HG03558 (cell line): ENCODE data around the gene LPAR2.

Source experiments
- ATAC-seq: cut with Tn5 transposase; IDR thresholded peaks from one replicate; pipeline ENCODE4 v1.9.1; 2021; ENCODE audit warnings: moderate number of reproducible peaks; ENCODE audit not compliant: unreplicated experiment; ENCODE audit errors: extremely low read depth

Gene LPAR2

DNA sequence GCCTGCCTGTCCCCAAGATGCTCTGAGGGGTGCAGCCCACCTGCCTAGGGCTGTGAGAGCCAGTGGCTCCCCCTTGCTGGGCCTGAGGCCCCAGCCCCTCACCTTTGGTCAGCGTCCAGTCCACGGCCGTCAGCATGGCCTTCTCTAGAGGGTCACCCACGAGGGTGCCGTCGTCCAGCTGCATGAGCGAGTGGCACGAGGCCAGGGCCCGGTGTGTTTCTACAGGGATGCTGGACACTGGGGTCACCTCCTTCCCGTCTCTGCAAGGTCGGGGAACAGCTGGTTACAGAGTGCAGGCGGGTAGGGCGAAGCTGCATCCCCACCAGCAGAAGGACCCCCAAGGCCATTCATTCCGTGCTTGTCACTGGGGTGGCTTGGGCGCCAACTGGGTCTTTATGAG is 26.4 kb upstream of the LPAR2 start:
- no peak for ATAC-seq

DNA sequence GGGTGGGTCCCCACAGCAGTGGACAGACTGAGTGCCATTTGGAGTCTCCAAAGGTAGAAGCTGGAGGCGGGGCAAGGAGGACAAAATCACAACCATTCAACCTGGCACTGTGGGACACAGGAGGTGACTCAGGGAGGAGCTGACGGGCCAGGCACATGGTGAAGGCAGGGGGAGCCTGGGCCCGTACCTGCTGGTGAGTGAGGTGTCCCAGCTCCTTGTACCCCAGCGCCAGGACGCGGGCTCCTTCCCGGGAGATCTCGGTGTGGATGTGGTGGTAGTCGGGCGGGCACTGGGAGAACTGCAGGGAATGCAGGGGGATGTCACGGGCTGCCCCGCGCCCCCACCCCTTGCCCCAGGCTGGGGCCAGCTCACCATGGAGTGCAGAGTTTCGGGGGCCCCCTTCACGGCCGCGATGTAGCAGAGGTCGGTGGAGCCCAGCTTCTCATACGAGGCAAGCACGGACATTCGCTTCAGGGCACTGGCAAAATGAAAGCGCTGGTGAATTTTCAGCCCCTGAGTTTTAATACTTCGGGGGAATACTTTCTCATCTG is 25.7 kb upstream of the LPAR2 start:
- ATAC-seq, result no peak

GRCh38 chr19:19652482-19653295 is 24.7 kb upstream of the LPAR2 start:
- no peak for ATAC-seq

DNA sequence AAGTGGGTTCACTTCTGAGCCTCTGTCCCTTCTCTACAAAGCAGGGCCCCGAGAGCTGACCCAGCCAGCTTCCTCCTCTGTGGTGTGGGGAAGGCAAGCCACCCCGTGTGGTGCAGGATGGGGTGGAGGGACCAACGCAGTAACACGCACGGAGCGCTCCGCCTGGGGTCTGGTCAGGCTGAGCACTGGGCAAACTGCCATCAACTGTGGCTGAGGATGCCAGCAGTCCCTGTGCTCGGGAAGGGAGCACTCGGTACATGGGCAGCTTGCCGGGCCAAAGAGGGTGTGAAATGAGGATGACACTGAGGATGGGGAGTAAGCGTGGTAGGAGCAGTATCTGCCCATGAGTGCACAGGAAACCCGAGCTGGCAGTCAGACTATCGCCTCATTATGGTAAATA is 23.1 kb upstream of the LPAR2 start:
- ATAC-seq, result no peak

DNA sequence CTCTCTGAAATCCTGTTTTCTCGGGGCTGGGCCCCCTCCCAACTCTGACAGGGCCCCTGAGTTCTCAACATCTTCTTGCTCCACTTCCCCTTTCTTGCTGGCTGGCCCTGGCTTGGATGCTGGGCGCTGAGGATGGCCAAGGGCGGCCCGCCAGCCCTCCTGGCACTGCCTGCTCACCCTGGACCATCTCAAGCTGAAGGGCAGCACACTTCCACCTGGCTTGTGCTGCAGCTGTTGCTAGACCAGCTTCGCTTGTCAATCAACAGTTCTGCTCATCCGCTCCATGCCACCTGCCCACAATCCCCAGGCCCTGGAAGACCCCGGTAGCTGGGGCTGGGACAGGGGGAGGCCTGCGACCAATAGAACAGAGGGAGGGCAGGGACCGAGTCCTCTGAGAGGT is 22.3 kb upstream of the LPAR2 start:
- no peak for ATAC-seq

DNA sequence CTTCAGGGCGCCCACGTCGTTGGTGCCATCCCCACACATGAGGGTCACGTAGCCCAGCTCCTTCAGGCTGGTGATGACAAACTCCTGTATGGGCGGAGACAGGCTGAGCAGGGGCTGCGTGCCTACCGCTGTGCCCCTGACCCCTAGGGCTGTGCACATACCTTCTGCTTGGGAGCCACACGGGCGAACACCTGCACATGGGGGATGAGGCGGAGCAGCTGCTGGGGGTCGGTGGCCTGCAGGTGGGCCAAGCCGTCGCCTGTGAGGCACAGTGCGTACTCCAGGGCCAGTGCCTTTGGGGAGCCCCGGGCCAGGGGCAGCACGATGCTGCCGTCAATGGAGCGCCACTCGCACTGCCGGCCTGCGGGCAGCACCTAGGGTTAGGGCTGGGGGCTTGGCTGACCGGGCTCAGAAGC is 21.6 kb upstream of the LPAR2 start:
- ATAC-seq, result no peak

GRCh38 chr19:19649155-19649554 is 21.1 kb upstream of the LPAR2 start:
- ATAC-seq, result no peak

- no peak for ATAC-seq
Measured at GRCh38 chr19:19647037-19647835, 19.2 kb upstream of the LPAR2 start.

DNA sequence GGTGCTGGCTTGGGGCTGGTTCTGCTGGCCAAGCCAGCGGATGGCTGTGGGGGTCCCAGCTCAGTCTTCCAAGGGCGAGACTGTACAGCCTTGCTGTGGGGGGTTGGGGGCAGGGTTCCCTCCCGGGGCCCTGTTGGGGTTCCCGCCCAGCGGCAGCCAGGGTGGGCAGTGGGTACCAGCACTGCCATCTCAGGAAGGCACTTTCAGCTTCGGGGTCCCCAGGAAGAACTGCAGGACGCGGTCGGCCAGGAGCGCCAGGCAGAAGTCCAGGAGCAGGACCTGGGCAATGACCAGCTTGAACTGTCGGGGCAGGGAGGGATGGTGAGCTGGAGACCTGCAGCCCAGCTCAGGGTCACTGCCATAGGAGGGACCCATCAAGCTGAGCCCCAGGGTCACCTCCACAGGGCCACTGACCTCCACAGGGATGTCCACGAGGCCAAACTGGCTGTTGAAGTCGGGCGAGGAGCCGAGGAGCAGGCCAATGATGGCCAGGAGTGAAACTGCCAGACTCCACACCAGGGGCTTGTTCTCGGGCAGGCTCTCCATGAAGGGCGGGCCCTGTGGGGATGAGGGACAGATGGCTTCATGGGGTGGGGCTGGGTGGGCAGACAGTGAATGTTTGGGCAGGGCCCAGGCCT is 17.3 kb upstream of the LPAR2 start:
- ATAC-seq, result no peak

GRCh38 chr19:19644054-19644388 is 16.0 kb upstream of the LPAR2 start:
- no peak for ATAC-seq

- ATAC-seq, result no peak
Measured at GRCh38 chr19:19643158-19644053, 15.4 kb upstream of the LPAR2 start, which contains the start of gene GMIP. Gene GMIP (minus strand): TSS chr19:19643657. CDS start chr19:19643529, 128 bp downstream.

DNA sequence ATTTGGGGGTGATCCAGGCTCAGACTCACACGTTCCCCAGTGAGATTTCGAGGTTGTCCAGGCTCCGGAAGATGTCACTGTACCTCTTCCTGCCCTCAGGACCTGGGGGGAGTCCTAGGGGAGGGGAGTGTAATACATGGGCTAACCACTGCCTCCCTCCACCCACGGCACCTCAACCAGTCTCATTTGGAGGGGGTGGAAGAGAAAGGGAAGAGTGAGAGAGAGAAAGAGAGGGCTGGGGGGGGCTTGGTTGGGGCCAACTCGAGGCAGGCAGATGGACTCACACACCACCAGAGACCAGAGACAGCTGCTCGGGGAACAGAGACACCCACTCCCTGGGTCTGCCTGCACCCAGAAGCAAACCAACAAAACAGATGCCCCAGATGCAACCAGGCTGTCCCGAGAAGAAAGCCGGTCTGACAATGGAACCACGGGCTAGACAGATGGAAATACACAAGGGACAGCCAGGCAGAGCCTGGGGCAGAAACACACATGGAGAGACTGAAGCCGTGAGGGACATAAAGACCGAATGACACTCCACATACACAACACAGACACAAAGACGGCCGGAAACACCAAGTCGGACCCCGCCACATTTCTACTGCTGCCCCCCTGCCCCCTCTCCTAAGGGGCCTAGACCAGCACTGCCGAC is 14.6 kb upstream of the LPAR2 start:
- ATAC-seq, result no peak

GRCh38 chr19:19637523-19638251 is 9.7 kb upstream of the LPAR2 start:
- ATAC-seq, result no peak

DNA sequence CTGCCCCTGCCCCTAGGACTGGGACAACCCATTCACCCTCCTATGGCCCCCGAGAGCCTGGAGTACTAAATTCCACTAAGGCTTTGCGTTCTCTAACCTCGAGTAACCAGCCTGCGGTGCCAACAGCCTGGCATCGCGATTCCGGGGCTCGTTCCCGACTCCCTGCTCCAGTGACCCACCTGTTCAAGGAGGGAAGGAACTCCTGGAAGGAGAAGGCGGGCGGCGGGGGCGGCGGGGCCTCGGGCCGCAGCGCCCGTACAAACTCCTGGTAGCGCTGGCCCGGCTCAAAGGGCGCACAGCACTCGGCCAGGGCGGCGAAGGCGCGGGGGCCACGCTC is 9.1 kb upstream of the LPAR2 start:
- no peak for ATAC-seq

GRCh38 chr19:19636573-19637185 is 8.7 kb upstream of the LPAR2 start:
- no peak for ATAC-seq

DNA sequence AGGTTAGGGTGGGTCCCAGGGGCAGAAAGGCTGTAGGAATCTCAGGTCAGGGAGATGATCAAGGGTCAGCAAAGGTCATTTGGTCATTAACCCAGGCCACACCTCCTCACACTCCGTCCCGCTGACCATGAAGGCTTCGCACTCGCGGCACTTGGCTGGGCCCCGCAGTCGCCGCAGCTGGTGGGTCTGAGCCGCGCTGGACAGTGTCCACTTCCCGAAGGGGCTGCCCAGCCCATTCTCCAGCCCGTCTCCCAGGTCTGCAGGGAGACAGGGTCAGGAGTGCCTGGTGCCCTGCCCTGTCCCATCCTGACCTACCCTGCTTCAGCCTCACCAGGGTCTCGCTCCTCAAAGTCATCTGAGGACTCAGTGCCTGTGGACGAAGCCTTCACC is 7.3 kb upstream of the LPAR2 start:
- no peak for ATAC-seq

DNA sequence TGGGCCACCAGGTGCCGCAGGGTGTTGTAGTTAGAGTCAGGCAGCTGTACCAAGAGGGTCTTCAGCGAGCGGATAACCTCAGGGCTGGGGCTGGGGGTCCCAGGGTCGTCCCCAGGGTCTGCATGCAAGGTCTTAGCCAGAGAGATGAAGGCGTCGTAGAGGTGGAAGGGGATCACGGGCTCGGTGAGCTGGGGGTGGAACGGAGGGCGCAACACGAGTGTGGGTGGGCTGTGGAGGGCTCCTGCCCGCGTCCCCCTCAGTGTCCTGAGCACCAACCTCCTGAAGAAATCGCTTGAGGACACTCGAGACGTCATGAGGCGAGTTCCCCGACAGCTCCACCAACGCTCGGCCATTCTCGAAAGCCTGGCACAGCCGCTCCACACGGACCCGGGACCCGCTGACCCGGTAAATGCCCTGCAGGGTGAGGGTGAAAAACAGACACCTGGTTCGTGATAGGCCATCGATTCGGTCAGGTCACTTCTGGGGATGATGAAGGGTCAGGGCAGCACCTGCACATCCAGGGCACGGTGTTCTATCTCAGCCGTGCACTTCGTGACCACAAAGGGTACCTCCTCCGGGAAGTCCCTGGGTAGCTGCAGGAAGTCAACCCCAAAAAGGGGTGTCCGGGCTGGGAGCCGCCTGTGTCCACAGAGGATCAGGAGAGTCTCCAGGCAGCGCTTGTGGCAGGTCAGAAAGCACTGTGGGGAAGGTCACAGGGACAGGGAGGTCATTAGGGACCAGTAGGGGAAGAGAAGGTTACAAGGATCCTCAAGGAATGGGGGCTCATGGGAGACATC is 6.7 kb upstream of the LPAR2 start:
- no peak for ATAC-seq
